ENCODE results near the gene DUSP22.
"Not testable (repeated sequence)": the region's sequence is repeated elsewhere in the genome, so short reads cannot be mapped to it uniquely, and the experiment has no call there.

DUSP22 gene

GRCh38 chr6:370555-370954, 78.3 kb downstream of the DUSP22 start:
- Histone ChIP-seq H3K4me3 (ENCODE audit: low read length) (no peak overlapping the region), H3K9ac (ENCODE audit: low read depth, low read length) (no peak overlapping the region), H3K9me3 (ENCODE audit: insufficient read depth, low read depth, low read length) (0 out of 2 replicates have a peak, but pooled peaks cover 4% of the 10 kb centered on the region), H3K4me1 (ENCODE audit: insufficient read depth, low read length) (peaks cover 8% of the 10 kb centered on the region; the same call in 1 of the 2 replicates), H3K27me3 (ENCODE audit: insufficient read depth, low read length) (peaks cover 12% of the 10 kb centered on the region; the same call in 1 of the 2 replicates), H3K27ac (ENCODE audit: low read length) (no peak overlapping the region), H3K36me3 (ENCODE audit: insufficient read depth, low read depth, low read length) (no peaks in the 10 kb centered on the region)

GRCh38 chr6:371851-372250, 79.6 kb downstream of the DUSP22 start:
- H3K27ac ChIP-seq (ENCODE audit: low read length); H3K4me1 ChIP-seq (ENCODE audit: insufficient read depth, low read length); H3K9ac ChIP-seq (ENCODE audit: low read depth, low read length); H3K9me3 ChIP-seq (ENCODE audit: insufficient read depth, low read depth, low read length); H3K36me3 ChIP-seq (ENCODE audit: insufficient read depth, low read depth, low read length); H3K4me3 ChIP-seq (ENCODE audit: low read length): not testable (repeated sequence)
- H3K27me3 ChIP-seq (ENCODE audit: insufficient read depth, low read length), result peaks cover 12% of the 10 kb centered on the region; the same call in 1 of the 2 replicates

- Histone ChIP-seq H3K27ac (ENCODE audit: low read length) (no peak overlapping the region), H3K4me3 (ENCODE audit: low read length) (no peak overlapping the region), H3K9me3 (ENCODE audit: insufficient read depth, low read depth, low read length) (0 out of 2 replicates have a peak, but pooled peaks cover 4% of the 10 kb centered on the region)
Measured at GRCh38 chr6:372336-372911, 80.1 kb downstream of the DUSP22 start.

GRCh38 chr6:373031-373430, 80.7 kb downstream of the DUSP22 start:
- 0 out of 2 replicates have a peak, but pooled peaks cover 4% of the 10 kb centered on the region for H3K9me3 ChIP-seq (ENCODE audit: insufficient read depth, low read depth, low read length)
- no peak overlapping the region for H3K9ac ChIP-seq (ENCODE audit: low read depth, low read length)
- no peak overlapping the region for H3K4me3 ChIP-seq (ENCODE audit: low read length)
- H3K27me3 ChIP-seq (ENCODE audit: insufficient read depth, low read length), result peaks cover 12% of the 10 kb centered on the region; the same call in 1 of the 2 replicates
- H3K36me3 ChIP-seq (ENCODE audit: insufficient read depth, low read depth, low read length), result no peaks in the 10 kb centered on the region
- no peak overlapping the region for H3K27ac ChIP-seq (ENCODE audit: low read length)
- H3K4me1 ChIP-seq (ENCODE audit: insufficient read depth, low read length), result peaks cover 8% of the 10 kb centered on the region; the same call in 1 of the 2 replicates

More at GRCh38 chr6:372336-372911, 80.1 kb downstream of the DUSP22 start:
- Histone ChIP-seq H3K27me3 (ENCODE audit: insufficient read depth, low read length) (peaks cover 12% of the 10 kb centered on the region; the same call in 1 of the 2 replicates), H3K36me3 (ENCODE audit: insufficient read depth, low read depth, low read length) (no peaks in the 10 kb centered on the region), H3K4me1 (ENCODE audit: insufficient read depth, low read length) (peaks cover 8% of the 10 kb centered on the region; the same call in 1 of the 2 replicates), H3K9ac (ENCODE audit: low read depth, low read length) (no peak overlapping the region)

GRCh38 chr6:373773-374724, 81.8 kb downstream of the DUSP22 start:
- peaks cover 8% of the 10 kb centered on the region; the same call in 1 of the 2 replicates for H3K4me1 ChIP-seq (ENCODE audit: insufficient read depth, low read length)
- H3K27me3 ChIP-seq (ENCODE audit: insufficient read depth, low read length), result peaks cover 12% of the 10 kb centered on the region; the same call in 1 of the 2 replicates
- no peak overlapping the region for H3K27ac ChIP-seq (ENCODE audit: low read length)
- H3K9me3 ChIP-seq (ENCODE audit: insufficient read depth, low read depth, low read length), result 0 out of 2 replicates have a peak, but pooled peaks cover 4% of the 10 kb centered on the region
- H3K9ac ChIP-seq (ENCODE audit: low read depth, low read length), result no peak overlapping the region
- H3K4me3 ChIP-seq (ENCODE audit: low read length), result no peak overlapping the region; the same call in 1 of the 2 replicates
- no peaks in the 10 kb centered on the region for H3K36me3 ChIP-seq (ENCODE audit: insufficient read depth, low read depth, low read length)

GRCh38 chr6:374956-375355, 82.7 kb downstream of the DUSP22 start:
- Histone ChIP-seq H3K4me1 (ENCODE audit: insufficient read depth, low read length) (peaks cover 8% of the 10 kb centered on the region; the same call in 1 of the 2 replicates), H3K9me3 (ENCODE audit: insufficient read depth, low read depth, low read length) (0 out of 2 replicates have a peak, but pooled peaks cover 4% of the 10 kb centered on the region), H3K27me3 (ENCODE audit: insufficient read depth, low read length) (peaks cover 12% of the 10 kb centered on the region; the same call in 1 of the 2 replicates), H3K36me3 (ENCODE audit: insufficient read depth, low read depth, low read length) (no peaks in the 10 kb centered on the region), H3K27ac (ENCODE audit: low read length) (no peak overlapping the region), H3K9ac (ENCODE audit: low read depth, low read length) (no peak overlapping the region), H3K4me3 (ENCODE audit: low read length) (no peak overlapping the region)

- H3K9ac ChIP-seq (ENCODE audit: low read depth, low read length), result no peak overlapping the region
- H3K27me3 ChIP-seq (ENCODE audit: insufficient read depth, low read length), result peaks cover 17% of the 10 kb centered on the region
- H3K4me1 ChIP-seq (ENCODE audit: insufficient read depth, low read length), result peaks cover 8% of the 10 kb centered on the region; the same call in 1 of the 2 replicates
- no peak overlapping the region for H3K4me3 ChIP-seq (ENCODE audit: low read length)
- H3K27ac ChIP-seq (ENCODE audit: low read length), result no peak overlapping the region
- no peaks in the 10 kb centered on the region for H3K9me3 ChIP-seq (ENCODE audit: insufficient read depth, low read depth, low read length)
- H3K36me3 ChIP-seq (ENCODE audit: insufficient read depth, low read depth, low read length), result no peaks in the 10 kb centered on the region
Measured at GRCh38 chr6:376827-377640, 84.7 kb downstream of the DUSP22 start.

GRCh38 chr6:377641-378020, 85.3 kb downstream of the DUSP22 start:
- not testable (repeated sequence) for H3K27ac ChIP-seq (ENCODE audit: low read length); H3K4me3 ChIP-seq (ENCODE audit: low read length); H3K4me1 ChIP-seq (ENCODE audit: insufficient read depth, low read length); H3K9me3 ChIP-seq (ENCODE audit: insufficient read depth, low read depth, low read length); H3K9ac ChIP-seq (ENCODE audit: low read depth, low read length); H3K36me3 ChIP-seq (ENCODE audit: insufficient read depth, low read depth, low read length)
- peaks cover 17% of the 10 kb centered on the region for H3K27me3 ChIP-seq (ENCODE audit: insufficient read depth, low read length)

GRCh38 chr6:378090-378957, 86.0 kb downstream of the DUSP22 start:
- peaks cover 10% of the 10 kb centered on the region for H3K27me3 ChIP-seq (ENCODE audit: insufficient read depth, low read length)
- H3K27ac ChIP-seq (ENCODE audit: low read length), result no peak overlapping the region
- H3K4me3 ChIP-seq (ENCODE audit: low read length), result no peak overlapping the region
- no peaks in the 10 kb centered on the region for H3K36me3 ChIP-seq (ENCODE audit: insufficient read depth, low read depth, low read length)
- no peaks in the 10 kb centered on the region for H3K9me3 ChIP-seq (ENCODE audit: insufficient read depth, low read depth, low read length)
- H3K4me1 ChIP-seq (ENCODE audit: insufficient read depth, low read length), result peaks cover 7% of the 10 kb centered on the region; the same call in 1 of the 2 replicates
- H3K9ac ChIP-seq (ENCODE audit: low read depth, low read length), result no peak overlapping the region

GRCh38 chr6:378958-379409, 86.7 kb downstream of the DUSP22 start:
- Histone ChIP-seq H3K9ac (ENCODE audit: low read depth, low read length) (no peak overlapping the region), H3K27me3 (ENCODE audit: insufficient read depth, low read length) (peaks cover 6% of the 10 kb centered on the region), H3K9me3 (ENCODE audit: insufficient read depth, low read depth, low read length) (no peaks in the 10 kb centered on the region), H3K4me1 (ENCODE audit: insufficient read depth, low read length) (peaks cover 2% of the 10 kb centered on the region; the same call in 1 of the 2 replicates), H3K36me3 (ENCODE audit: insufficient read depth, low read depth, low read length) (no peaks in the 10 kb centered on the region), H3K27ac (ENCODE audit: low read length) (no peak overlapping the region), H3K4me3 (ENCODE audit: low read length) (no peak overlapping the region)
